Mesendoderm (in vitro differentiated cells): Measurements from ENCODE around the gene GBE1.

Experiments used
- DNase-seq: peaks from one replicate; pipeline ENCODE4 v3.0.0; 2013
- H2AK5ac ChIP-seq: 2 replicates; pipeline ENCODE4 v1.6.1; 2013; ENCODE audit warnings: low read length, inconsistent platforms
- H2BK120ac ChIP-seq: 2 replicates; pipeline ENCODE4 v1.6.1; 2013; ENCODE audit warnings: low read depth, mild to moderate bottlenecking, low read length, moderate library complexity, mixed read lengths
- H2BK15ac ChIP-seq: replicated peaks from 2 replicates; pipeline ENCODE4 v1.6.1; 2013; ENCODE audit warnings: low read depth, mild to moderate bottlenecking, moderate library complexity
- H2BK5ac ChIP-seq: 2 replicates; pipeline ENCODE4 v1.6.1; 2013; ENCODE audit warnings: low read length, inconsistent platforms
- H3K18ac ChIP-seq: 2 replicates; pipeline ENCODE4 v1.6.1; 2013; ENCODE audit warnings: mild to moderate bottlenecking, low read length, mixed read lengths
- H3K23ac ChIP-seq: one replicate; pipeline ENCODE4 v1.6.1; 2013; ENCODE audit warnings: low read length
- H3K27ac ChIP-seq: 2 replicates; pipeline ENCODE4 v1.5.1; 2013; ENCODE audit warnings: low read depth, mild to moderate bottlenecking, inconsistent platforms, low read length, moderate library complexity
- H3K27me3 ChIP-seq: 2 replicates; pipeline ENCODE4 v1.6.1; 2013; ENCODE audit warnings: low read length, control low read depth, mild to moderate bottlenecking, inconsistent platforms; ENCODE audit not compliant: insufficient read depth, poor library complexity
- H3K36me3 ChIP-seq: 2 replicates; pipeline ENCODE4 v1.6.1; 2013; ENCODE audit warnings: low read length, inconsistent platforms; ENCODE audit not compliant: control insufficient read depth, insufficient read depth
- H3K4ac ChIP-seq: one replicate; pipeline ENCODE4 v1.6.1; 2013; ENCODE audit warnings: low read depth, mild to moderate bottlenecking, low read length, moderate library complexity
- H3K4me1 ChIP-seq: 2 replicates; pipeline ENCODE4 v1.6.1; 2013; ENCODE audit warnings: low read depth, low read length, inconsistent platforms; ENCODE audit not compliant: control insufficient read depth
- H3K4me2 ChIP-seq: 2 replicates; pipeline ENCODE4 v1.6.1; 2013; ENCODE audit warnings: low read length
- H3K4me3 ChIP-seq: 2 replicates; pipeline ENCODE4 v1.5.1; 2013; ENCODE audit warnings: mild to moderate bottlenecking, low read length
- H3K56ac ChIP-seq: one replicate; pipeline ENCODE4 v1.6.1; 2013; ENCODE audit warnings: low read length
- H3K79me1 ChIP-seq: 2 replicates; pipeline ENCODE4 v1.6.1; 2013; ENCODE audit warnings: low read length, inconsistent platforms
- H3K79me2 ChIP-seq: 2 replicates; pipeline ENCODE4 v1.6.1; 2013; ENCODE audit warnings: mild to moderate bottlenecking, low read length; ENCODE audit not compliant: control insufficient read depth, insufficient read depth
- H3K9ac ChIP-seq: 2 replicates; pipeline ENCODE4 v1.6.1; 2013; ENCODE audit warnings: low read length, inconsistent platforms
- H4K5ac ChIP-seq: one replicate; pipeline ENCODE4 v1.6.1; 2013; ENCODE audit warnings: low read length
- H4K8ac ChIP-seq: one replicate; pipeline ENCODE4 v1.6.1; 2013; ENCODE audit warnings: low read depth, mild to moderate bottlenecking, control low read depth, low read length, moderate library complexity
- WGBS: extraction: QIAGEN DNeasy Blood & Tissue Kit; methylation state at CpG from one replicate; pipeline ENCODE4 v1.1.7; 2013; ENCODE audit warnings: low lambda C conversion rate, missing lambda C conversion rate; ENCODE audit not compliant: insufficient coverage; ENCODE audit errors: extremely low coverage; 5-methylcytosine and 5-hydroxymethylcytosine counted together

The GBE1 gene

DNA sequence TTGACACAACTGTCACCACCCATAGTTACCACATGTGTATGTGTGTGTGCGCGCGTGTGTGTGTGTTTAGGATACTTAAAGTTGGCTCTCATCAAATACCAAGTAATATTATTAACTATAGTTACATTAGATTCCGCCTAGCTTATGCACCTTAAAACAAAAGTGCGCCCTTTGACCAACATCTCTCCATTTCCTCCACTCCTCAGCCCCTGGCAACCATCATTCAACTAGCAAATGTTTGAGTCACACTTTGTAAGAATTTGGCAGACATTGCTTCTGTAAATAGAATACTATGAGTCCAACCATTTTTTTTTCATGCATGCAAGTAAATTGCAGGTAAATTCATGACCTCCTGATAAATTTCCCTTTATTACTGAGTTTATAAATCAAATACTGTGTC lies 169.3 kb downstream of the GBE1 start:
- no peaks in the 10 kb centered on the region for H3K79me1 ChIP-seq
- no peaks in the 10 kb centered on the region for H3K4me1 ChIP-seq
- no peak overlapping the region for H2BK120ac ChIP-seq
- no peak overlapping the region for H4K8ac ChIP-seq
- no peak overlapping the region for H3K56ac ChIP-seq
- no peak overlapping the region for H3K4ac ChIP-seq
- no peaks in the 10 kb centered on the region for H3K79me2 ChIP-seq
- no CpG with 5 or more reads among the region's 5 CpGs for WGBS
- H3K18ac ChIP-seq, result no peak overlapping the region
- H3K23ac ChIP-seq, result no peak overlapping the region
- DNase-seq, result no peak
- H2BK5ac ChIP-seq, result no peak overlapping the region
- H2BK15ac ChIP-seq, result no peak overlapping the region
- H2AK5ac ChIP-seq, result no peak overlapping the region
- H3K4me3 ChIP-seq, result no peak overlapping the region
- H3K4me2 ChIP-seq, result no peak overlapping the region
- no peaks in the 10 kb centered on the region for H3K27me3 ChIP-seq
- H4K5ac ChIP-seq, result no peak overlapping the region
- H3K27ac ChIP-seq, result no peak overlapping the region
- no peaks in the 10 kb centered on the region for H3K36me3 ChIP-seq
- no peak overlapping the region for H3K9ac ChIP-seq

DNA sequence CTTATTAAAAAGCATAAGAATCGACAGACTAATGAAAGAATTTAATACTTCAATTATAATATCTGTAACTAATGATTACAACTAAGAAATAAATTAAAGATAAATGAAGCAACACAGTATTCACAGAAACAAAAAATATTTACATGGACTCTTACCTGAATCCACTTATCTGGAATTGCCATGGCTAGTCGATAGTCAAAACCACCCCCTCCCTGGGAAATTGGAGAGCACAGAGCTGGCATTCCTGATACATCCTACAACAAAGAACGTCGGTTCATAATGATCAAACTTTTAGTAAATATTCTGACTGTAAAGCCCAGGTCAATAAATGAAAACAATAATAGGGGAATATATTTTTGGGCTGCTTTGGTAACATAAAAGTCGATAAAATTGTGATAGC lies 175.5 kb downstream of the GBE1 start:
- no peak overlapping the region for H3K23ac ChIP-seq
- H3K4ac ChIP-seq, result no peak overlapping the region
- no peak overlapping the region for H3K4me3 ChIP-seq
- H3K9ac ChIP-seq, result no peak overlapping the region
- no peak overlapping the region for H2AK5ac ChIP-seq
- H2BK120ac ChIP-seq, result no peak overlapping the region
- H3K4me1 ChIP-seq, result no peaks in the 10 kb centered on the region
- H3K27ac ChIP-seq, result no peak overlapping the region
- H4K8ac ChIP-seq, result no peak overlapping the region
- no peak overlapping the region for H3K56ac ChIP-seq
- no peak overlapping the region for H3K4me2 ChIP-seq
- no peak overlapping the region for H4K5ac ChIP-seq
- DNase-seq, result no peak
- H3K36me3 ChIP-seq, result no peaks in the 10 kb centered on the region
- no peak overlapping the region for H2BK15ac ChIP-seq
- no peaks in the 10 kb centered on the region for H3K79me1 ChIP-seq
- no peaks in the 10 kb centered on the region for H3K79me2 ChIP-seq
- H3K27me3 ChIP-seq, result no peaks in the 10 kb centered on the region
- no peak overlapping the region for H3K18ac ChIP-seq
- no peak overlapping the region for H2BK5ac ChIP-seq
- WGBS, result no CpG with 5 or more reads among the region's 5 CpGs

DNA sequence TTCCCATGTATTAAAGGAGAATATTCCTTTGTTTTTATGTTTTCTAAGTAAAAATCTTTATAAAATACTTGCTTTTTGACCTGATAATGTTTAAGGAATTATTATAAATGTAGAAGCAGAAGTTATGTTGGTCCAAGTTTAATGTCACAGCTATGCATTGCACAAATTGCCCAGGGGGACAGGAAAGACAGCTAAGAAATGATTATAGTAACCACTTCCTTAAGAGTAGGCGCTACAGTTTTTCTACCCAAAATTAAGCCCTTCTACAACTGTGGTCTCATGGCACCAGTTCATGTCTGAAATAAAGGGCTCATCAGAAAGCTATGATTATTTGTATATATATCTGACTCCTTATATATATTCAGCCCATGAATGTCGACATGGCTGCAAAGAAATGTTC lies 176.4 kb downstream of the GBE1 start:
- no peak overlapping the region for H2BK5ac ChIP-seq
- H4K5ac ChIP-seq, result no peak overlapping the region
- no peak overlapping the region for H2AK5ac ChIP-seq
- H2BK120ac ChIP-seq, result no peak overlapping the region
- no peak overlapping the region for H3K4me2 ChIP-seq
- no peaks in the 10 kb centered on the region for H3K79me2 ChIP-seq
- H3K4ac ChIP-seq, result no peak overlapping the region
- no peak for DNase-seq
- H3K27me3 ChIP-seq, result no peaks in the 10 kb centered on the region
- no peak overlapping the region for H3K56ac ChIP-seq
- no peak overlapping the region for H3K4me3 ChIP-seq
- H3K4me1 ChIP-seq, result no peaks in the 10 kb centered on the region
- no peak overlapping the region for H4K8ac ChIP-seq
- no peak overlapping the region for H3K18ac ChIP-seq
- no peak overlapping the region for H3K23ac ChIP-seq
- H3K9ac ChIP-seq, result no peak overlapping the region
- no peak overlapping the region for H3K27ac ChIP-seq
- H2BK15ac ChIP-seq, result no peak overlapping the region
- no peaks in the 10 kb centered on the region for H3K36me3 ChIP-seq
- WGBS, result no CpG with 5 or more reads among the region's 2 CpGs
- no peaks in the 10 kb centered on the region for H3K79me1 ChIP-seq

DNA sequence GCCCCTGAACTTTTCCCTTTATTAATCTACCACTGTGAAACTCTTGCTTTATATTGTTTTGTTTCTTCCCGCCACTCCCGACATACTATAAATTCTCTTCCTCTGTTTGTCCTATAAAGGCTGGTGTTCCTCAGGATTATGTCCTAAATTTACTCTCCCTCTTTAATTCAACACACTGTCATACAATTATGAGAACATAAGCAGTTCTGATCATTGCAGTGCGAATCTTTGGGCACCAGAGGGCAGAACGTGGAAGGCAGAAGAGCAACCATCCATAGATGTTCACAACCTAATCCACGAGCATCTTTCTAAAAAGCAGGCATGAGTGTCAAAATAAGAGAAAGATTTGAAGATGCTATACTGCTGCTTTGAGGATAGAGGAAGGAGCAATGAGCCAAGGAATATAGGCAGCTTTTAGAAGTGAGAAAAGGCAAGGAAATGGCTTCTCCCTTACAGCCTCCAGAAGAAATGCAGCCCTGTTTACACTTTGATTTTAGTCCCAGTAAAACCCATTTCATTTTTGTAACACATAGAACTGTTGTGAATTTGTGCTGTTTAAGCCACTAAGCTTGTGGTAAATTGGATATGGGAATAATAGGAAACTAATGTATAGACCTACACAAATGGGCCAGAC lies 179.4 kb downstream of the GBE1 start:
- no peak overlapping the region for H3K4me2 ChIP-seq
- no peak overlapping the region for H3K4ac ChIP-seq
- H3K79me2 ChIP-seq, result no peaks in the 10 kb centered on the region
- H2BK120ac ChIP-seq, result no peak overlapping the region
- H3K9ac ChIP-seq, result no peak overlapping the region
- H2AK5ac ChIP-seq, result no peak overlapping the region
- no peaks in the 10 kb centered on the region for H3K27me3 ChIP-seq
- no peak overlapping the region for H3K23ac ChIP-seq
- H3K27ac ChIP-seq, result no peak overlapping the region
- H3K56ac ChIP-seq, result no peak overlapping the region
- no peak overlapping the region for H3K18ac ChIP-seq
- H2BK5ac ChIP-seq, result no peak overlapping the region
- no peaks in the 10 kb centered on the region for H3K79me1 ChIP-seq
- H3K4me3 ChIP-seq, result no peak overlapping the region
- DNase-seq, result peak; percentile 37
- no peak overlapping the region for H4K5ac ChIP-seq
- H4K8ac ChIP-seq, result no peak overlapping the region
- no CpG with 5 or more reads among the region's 5 CpGs for WGBS
- H3K4me1 ChIP-seq, result no peaks in the 10 kb centered on the region
- H2BK15ac ChIP-seq, result no peak overlapping the region
- no peaks in the 10 kb centered on the region for H3K36me3 ChIP-seq

DNA sequence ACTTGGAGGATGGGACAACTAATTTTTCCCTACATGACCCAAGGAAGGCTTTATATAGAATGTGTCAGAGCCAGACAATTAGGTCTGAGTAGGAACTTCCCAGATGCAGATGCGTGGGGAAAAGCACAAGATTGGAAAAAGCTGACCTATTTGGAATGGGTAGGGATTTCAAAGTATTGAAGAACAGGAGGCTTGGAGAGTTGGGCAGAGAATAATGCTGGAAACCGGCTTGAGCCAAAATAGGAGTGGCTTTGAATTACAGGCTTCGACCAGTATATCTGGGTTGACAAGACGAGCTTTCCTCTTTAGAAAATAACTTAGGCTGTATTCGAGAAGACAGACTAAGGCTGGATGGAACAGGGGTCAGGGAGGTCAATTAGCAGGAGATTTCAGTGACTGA lies 181.1 kb downstream of the GBE1 start:
- Histone ChIP-seq H2AK5ac (no peak overlapping the region), H3K56ac (no peak overlapping the region), H3K27ac (no peak overlapping the region), H2BK15ac (no peak overlapping the region), H3K79me1 (no peaks in the 10 kb centered on the region), H3K27me3 (no peaks in the 10 kb centered on the region), H3K18ac (no peak overlapping the region), H2BK120ac (no peak overlapping the region), H3K36me3 (no peaks in the 10 kb centered on the region), H4K8ac (no peak overlapping the region), H3K4me3 (no peak overlapping the region), H3K4me2 (no peak overlapping the region), H4K5ac (no peak overlapping the region), H3K4me1 (no peaks in the 10 kb centered on the region), H2BK5ac (no peak overlapping the region), H3K4ac (no peak overlapping the region), H3K23ac (no peak overlapping the region), H3K79me2 (no peaks in the 10 kb centered on the region), H3K9ac (no peak overlapping the region)
- WGBS, result no CpG with 5 or more reads among the region's 5 CpGs
- DNase-seq, result no peak

DNA sequence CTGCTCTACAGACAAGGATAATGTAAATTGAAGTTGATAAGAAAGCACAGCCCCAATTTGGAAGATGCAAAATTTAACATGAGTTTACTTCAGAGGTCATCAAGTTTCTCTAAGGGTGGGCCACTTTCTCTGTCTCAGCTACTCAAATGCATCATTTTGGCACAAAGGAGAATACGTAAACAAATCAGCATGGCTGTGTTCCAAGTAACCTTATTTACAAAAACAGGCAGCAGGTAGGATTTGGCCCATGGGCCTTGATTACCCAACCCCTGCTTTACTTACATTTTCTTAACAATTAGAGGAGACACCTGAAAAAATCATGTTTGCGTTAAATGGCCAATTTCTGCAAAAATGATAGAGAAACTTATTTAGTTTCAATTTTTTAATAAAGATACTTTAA lies 181.7 kb downstream of the GBE1 start:
- H2BK15ac ChIP-seq, result no peak overlapping the region
- H3K79me2 ChIP-seq, result no peaks in the 10 kb centered on the region
- DNase-seq, result peak; percentile 53
- H3K27me3 ChIP-seq, result no peaks in the 10 kb centered on the region
- no peak overlapping the region for H3K27ac ChIP-seq
- H2AK5ac ChIP-seq, result no peak overlapping the region
- H3K36me3 ChIP-seq, result no peaks in the 10 kb centered on the region
- no peak overlapping the region for H4K8ac ChIP-seq
- H3K4me1 ChIP-seq, result no peaks in the 10 kb centered on the region
- no peak overlapping the region for H3K9ac ChIP-seq
- WGBS, result no CpG with 5 or more reads among the region's 2 CpGs
- H2BK5ac ChIP-seq, result no peak overlapping the region
- no peak overlapping the region for H4K5ac ChIP-seq
- H3K18ac ChIP-seq, result no peak overlapping the region
- H3K56ac ChIP-seq, result no peak overlapping the region
- H3K4ac ChIP-seq, result no peak overlapping the region
- H3K79me1 ChIP-seq, result no peaks in the 10 kb centered on the region
- no peak overlapping the region for H3K23ac ChIP-seq
- no peak overlapping the region for H3K4me3 ChIP-seq
- no peak overlapping the region for H2BK120ac ChIP-seq
- H3K4me2 ChIP-seq, result no peak overlapping the region
